GM12801 (cell line): ENCODE results near the gene HPRT1.

Experiments used
- CTCF ChIP-seq: IDR thresholded peaks from one replicate; pipeline ENCODE4 v1.5.1; 2011; ENCODE audit warnings: control low read depth; ENCODE audit not compliant: insufficient read length; ENCODE audit errors: extremely low read depth

HPRT1 gene

GRCh38 chrX:134435894-134436293 lies 24.1 kb upstream of the HPRT1 start:
- TF ChIP-seq CTCF: no peak

GRCh38 chrX:134443020-134443419 lies 16.9 kb upstream of the HPRT1 start:
- TF ChIP-seq CTCF: no peak

GRCh38 chrX:134443461-134443860 lies 16.5 kb upstream of the HPRT1 start:
- TF ChIP-seq CTCF: no peak

GRCh38 chrX:134444681-134445080 lies 15.3 kb upstream of the HPRT1 start:
- TF ChIP-seq CTCF: no peak

- TF ChIP-seq CTCF: no peak
Measured at GRCh38 chrX:134452596-134452995, 7.4 kb upstream of the HPRT1 start.

- no peak for TF ChIP-seq CTCF
Measured at GRCh38 chrX:134453631-134454030, 6.3 kb upstream of the HPRT1 start.

GRCh38 chrX:134454506-134454905 lies 5.5 kb upstream of the HPRT1 start:
- TF ChIP-seq CTCF: no peak

- no peak for TF ChIP-seq CTCF
Measured at GRCh38 chrX:134457708-134458107, 2.3 kb upstream of the HPRT1 start.
